Ascending aorta (tissue), 2 donors: ENCODE results near the gene CD68. TPM values are rescaled to one million over a fixed set of nuclear protein-coding genes. Genes with fewer than 3 reads are reported as not detected.
A peak's percentile ranks its signal among the peaks of the same experiment; 100 is the strongest.

Experiments
- DNase-seq, 2 donors: peaks; one replicate each; pipeline ENCODE4 v3.0.0-alpha.2; 2019; ENCODE audit warnings: low spot score in 2 of 2
- H3K27ac ChIP-seq, 2 donors: fragments of 200-600 bp; sonication (generic); one replicate each; pipeline ENCODE4 v1.5.1; 2016 to 2017; ENCODE audit warnings: mild to moderate bottlenecking in 1 of 2
- H3K27me3 ChIP-seq: fragments of 200-600 bp; sonication (generic); one replicate; pipeline ENCODE4 v1.5.1; 2017
- H3K36me3 ChIP-seq, 2 donors: fragments of 200-600 bp; sonication (generic); one replicate each; pipeline ENCODE4 v1.5.1; 2016
- H3K4me1 ChIP-seq, 2 donors: fragments of 200-600 bp; sonication (generic); one replicate each; pipeline ENCODE4 v1.5.1; 2016 to 2017; ENCODE audit warnings: mild to moderate bottlenecking in 1 of 2
- H3K4me3 ChIP-seq, 2 donors: fragments of 200-600 bp; sonication (generic); one replicate each; pipeline ENCODE4 v1.5.1; 2016 to 2017; ENCODE audit warnings: mild to moderate bottlenecking in 1 of 2
- H3K9me3 ChIP-seq, 2 donors: fragments of 200-600 bp; sonication (generic); one replicate each; pipeline ENCODE4 v1.5.1; 2016
- CTCF ChIP-seq, 3 experiments: fragments of 200-600 bp in 2 of 3; fragments of 450-650 bp in 1 of 3; sonication (generic) in 2 of 3; IDR thresholded peaks; one replicate each; pipeline ENCODE4 v1.5.1; 2016 to 2019; ENCODE audit warnings: antibody characterized with exemption in 3 of 3, mild to moderate bottlenecking in 1 of 3, moderate library complexity in 1 of 3
- intact Hi-C: fragments of 100-400 bp; cut with DNase I; formaldehyde crosslinking; loops from one replicate; pipeline ENCODE4 v1.15.1; 2023
- total RNA-seq: library from RNA; depleted of rRNA; stranded (reverse); fragments of >200 nt; gene quantifications from one replicate; pipeline ENCODE4 v1.1.0, GENCODE V29; 2016

The CD68 gene
- total RNA-seq, 1 donor from 2014 or later: 151 TPM

GRCh38 chr17:7544911-7545310 is 34.5 kb upstream of the CD68 start:
- Histone ChIP-seq H3K27ac (no peak overlapping the region), H3K9me3 (no peaks in the 10 kb centered on the region), H3K4me1 (peaks cover 0 to 8% of the 10 kb centered on the region in 2 donors), H3K4me3 (no peak overlapping the region), H3K27me3 (no peaks in the 10 kb centered on the region), H3K36me3 (no peaks in the 10 kb centered on the region)
- no peak for TF ChIP-seq CTCF (IDR thresholded peaks at IDR 0.05)
- no peak for DNase-seq
- intact Hi-C loops: no loop called here

GRCh38 chr17:7548585-7549400 is 30.6 kb upstream of the CD68 start, which contains the start of gene TNFSF12:
TSS of gene TNFSF12 (plus strand) at chr17:7549058. CDS start at chr17:7549154, 96 bp downstream.
- Histone ChIP-seq H3K9me3 (no peaks in the 10 kb centered on the region), H3K27ac (peak within 1 kb of the TSS; percentile 89 to 92), H3K36me3 (peaks cover 4 to 6% of the 10 kb centered on the region in 2 donors), H3K27me3 (no peaks in the 10 kb centered on the region), H3K4me1 (peaks cover 0 to 8% of the 10 kb centered on the region in 2 donors), H3K4me3 (peak within 1 kb of the TSS; percentile 65 to 74)
- intact Hi-C loops: loop anchor here (1.0 kb wide), 1 partner anchor 13 kb away; the partner anchor contains the start of gene SENP3
- TF ChIP-seq CTCF (IDR thresholded peaks at IDR 0.05): peak in 1 of 3 experiments; percentile 14
- DNase-seq: peak in 1 of 2 donors; percentile 81

- H3K4me1 ChIP-seq: peaks cover 0 to 8% of the 10 kb centered on the region in 2 donors
- peak overlapping the region; percentile 65 to 74 for H3K4me3 ChIP-seq
- TF ChIP-seq CTCF (IDR thresholded peaks at IDR 0.05): no peak
- peaks cover 4 to 7% of the 10 kb centered on the region in 2 donors for H3K36me3 ChIP-seq
- no peak for DNase-seq
- H3K27me3 ChIP-seq: no peaks in the 10 kb centered on the region
- peak overlapping the region; percentile 89 to 92 for H3K27ac ChIP-seq
- H3K9me3 ChIP-seq: no peaks in the 10 kb centered on the region
- intact Hi-C loops: loop anchor here (1.0 kb wide), 1 partner anchor 12 kb away; the partner anchor contains the start of gene SENP3
These were observed 29.9 kb upstream of the CD68 start for GRCh38 chr17:7549401-7550055.

- intact Hi-C loops: no loop called here
- Histone ChIP-seq H3K4me3 (peak overlapping the region in 1 of 2 donors; percentile 74), H3K27ac (peak overlapping the region; percentile 89 to 92)
These were observed 29.1 kb upstream of the CD68 start for GRCh38 chr17:7550344-7550743.

GRCh38 chr17:7551396-7551795 is 28.0 kb upstream of the CD68 start:
- peak in 1 of 2 donors; percentile 59 for DNase-seq
- TF ChIP-seq CTCF (IDR thresholded peaks at IDR 0.05): no peak
- H3K4me3 ChIP-seq: no peak overlapping the region
- H3K36me3 ChIP-seq: peaks cover 4 to 7% of the 10 kb centered on the region in 2 donors
- peaks cover 0 to 8% of the 10 kb centered on the region in 2 donors for H3K4me1 ChIP-seq
- H3K27ac ChIP-seq: no peak overlapping the region
- H3K9me3 ChIP-seq: no peaks in the 10 kb centered on the region
- intact Hi-C loops: no loop called here
- H3K27me3 ChIP-seq: no peaks in the 10 kb centered on the region

More at GRCh38 chr17:7550344-7550743, 29.1 kb upstream of the CD68 start:
- H3K4me1 ChIP-seq: peaks cover 0 to 8% of the 10 kb centered on the region in 2 donors
- no peak for DNase-seq
- no peaks in the 10 kb centered on the region for H3K9me3 ChIP-seq
- H3K27me3 ChIP-seq: no peaks in the 10 kb centered on the region
- no peak for TF ChIP-seq CTCF (IDR thresholded peaks at IDR 0.05)
- peaks cover 4 to 7% of the 10 kb centered on the region in 2 donors for H3K36me3 ChIP-seq
